Dermis lymphatic vessel endothelial cell (primary cell): Measurements from ENCODE around the gene CHTF18. TPM values are rescaled to one million over a fixed set of nuclear protein-coding genes. Genes with fewer than 3 reads are reported as not detected.

Experiments used
- total RNA-seq: library from RNA; depleted of rRNA; stranded (reverse); fragments of >200 nt; gene quantifications from 2 replicates; pipeline ENCODE4 v1.2.1, GENCODE V29; 2014

The CHTF18 gene
- 3.1 and 3.3 TPM in 2 replicates for total RNA-seq

DNA sequence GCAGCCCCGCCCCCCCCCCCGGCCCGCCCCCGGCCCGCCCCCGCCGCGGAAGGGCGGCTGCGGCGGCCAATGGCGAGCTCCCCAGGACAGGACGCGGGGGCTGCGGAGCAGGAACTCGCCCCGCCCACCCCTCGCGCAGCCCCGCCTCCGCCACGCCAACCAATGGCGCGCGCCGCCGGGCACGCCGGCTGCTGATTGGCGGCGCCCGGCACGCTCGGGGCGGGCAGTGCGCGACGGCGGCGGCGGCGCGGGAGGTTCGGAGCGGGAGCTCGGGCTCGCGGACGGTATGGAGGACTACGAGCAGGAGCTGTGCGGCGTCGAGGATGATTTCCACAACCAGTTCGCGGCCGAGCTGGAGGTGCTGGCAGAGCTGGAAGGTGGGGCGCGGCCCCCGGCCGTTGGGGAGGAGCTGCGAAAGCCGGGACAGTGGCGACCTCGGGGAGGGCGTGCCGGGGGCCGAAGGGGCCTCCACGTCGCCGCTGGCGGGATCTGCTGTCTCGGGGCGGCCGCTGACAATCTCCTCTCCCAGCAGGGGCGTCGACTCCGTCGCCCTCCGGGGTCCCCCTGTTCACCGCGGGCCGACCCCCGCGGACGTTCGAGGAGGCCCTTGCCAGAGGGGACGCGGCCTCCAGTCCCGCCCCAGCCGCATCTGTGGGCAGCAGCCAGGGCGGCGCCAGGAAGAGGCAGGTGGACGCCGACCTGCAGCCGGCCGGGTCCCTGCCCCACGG, at the start of gene CHTF18:
CHTF18 (plus strand) TSS at position 222 of the 728 bp plus-strand sequence; CDS start at position 287, 65 bp downstream.

GRCh38 chr16:740764-741505, 47.5 kb upstream of the CHTF18 start, which contains the start of gene CIAO3:
CIAO3 (minus strand) TSS chr16:740997; CDS start chr16:740985, 12 bp downstream.

GRCh38 chr16:760545-761343, 27.7 kb upstream of the CHTF18 start, which contains the start of gene MSLN:
MSLN (plus strand) TSS chr16:760734; CDS start chr16:762681, 1,947 bp downstream.

DNA sequence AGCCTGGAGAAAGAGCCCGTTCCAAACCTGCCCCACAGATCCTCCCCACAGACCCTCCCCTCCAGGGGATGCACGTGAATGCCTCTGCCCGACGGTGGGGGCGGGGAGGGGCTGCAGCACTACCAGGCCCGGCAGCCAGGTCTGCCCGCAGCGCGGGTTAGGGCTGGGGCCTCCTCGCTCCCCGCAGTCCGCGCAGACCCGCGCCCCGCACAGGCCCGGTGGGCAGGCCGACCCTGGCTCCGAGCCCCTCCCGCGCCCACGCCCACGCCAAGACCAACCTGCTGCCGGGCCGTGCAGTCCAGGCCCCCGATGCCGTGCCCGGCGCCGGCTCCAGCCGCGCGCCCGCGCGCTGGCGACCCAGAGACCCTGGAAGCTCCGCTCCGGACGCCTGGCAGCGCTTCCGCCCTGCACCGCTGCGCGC, 432 bp upstream of the CHTF18 start, which contains the start of gene RPUSD1:
RPUSD1 (minus strand) TSS at position 404 of the 421 bp plus-strand sequence. CDS start 644 bp downstream, outside the sequence.

GRCh38 chr16:799948-800833, 11.8 kb downstream of the CHTF18 start, which contains the start of gene GNG13:
GNG13 (minus strand) TSS chr16:800734; CDS start chr16:799077, 1,657 bp downstream.

Other genes with a start within 250 kb of the CHTF18 start
- gene PRR35, start 228.2 kb upstream of the CHTF18 start, total RNA-seq = not detected in 2 replicates
- gene NHLRC4, start 221.6 kb upstream of the CHTF18 start, total RNA-seq = 2.2 and 2.3 TPM in 2 replicates
- 15.1 and 15.9 TPM in 2 replicates for gene PIGQ, start 218.7 kb upstream of the CHTF18 start, total RNA-seq
- 9.2 and 10.9 TPM in 2 replicates for gene RAB40C, start 198.6 kb upstream of the CHTF18 start, total RNA-seq
- under 0.01 and 0.09 TPM in 2 replicates for gene WFIKKN1, start 157.6 kb upstream of the CHTF18 start, total RNA-seq
- 46.4 and 47.7 TPM in 2 replicates for gene METTL26, start 152.3 kb upstream of the CHTF18 start, total RNA-seq
- 6.9 and 9.4 TPM in 2 replicates for gene MCRIP2, start 146.8 kb upstream of the CHTF18 start, total RNA-seq
- 6.2 and 6.4 TPM in 2 replicates for gene WDR90, start 139.3 kb upstream of the CHTF18 start, total RNA-seq
- 23.5 and 23.8 TPM in 2 replicates for gene RHOT2, start 120.5 kb upstream of the CHTF18 start, total RNA-seq
- gene RHBDL1, start 112.9 kb upstream of the CHTF18 start, total RNA-seq = 0.17 TPM in 1 of 2 replicates, not detected in the other
- 71.7 and 89.8 TPM in 2 replicates for gene STUB1, start 108.2 kb upstream of the CHTF18 start, total RNA-seq
- 17.9 and 18.5 TPM in 2 replicates for gene JMJD8, start 104.3 kb upstream of the CHTF18 start, total RNA-seq
- gene WDR24, start 98.2 kb upstream of the CHTF18 start, total RNA-seq = 1.7 and 2.5 TPM in 2 replicates
- gene FBXL16, start 82.8 kb upstream of the CHTF18 start, total RNA-seq = under 0.01 and 0.09 TPM in 2 replicates
- 14.1 and 27.2 TPM in 2 replicates for gene METRN, start 73.5 kb upstream of the CHTF18 start, total RNA-seq
- gene ANTKMT, start 67.5 kb upstream of the CHTF18 start, total RNA-seq = 12.2 and 13.8 TPM in 2 replicates
- 0.22 and 0.34 TPM in 2 replicates for gene CCDC78, start 62.2 kb upstream of the CHTF18 start, total RNA-seq
- 4.6 and 4.7 TPM in 2 replicates for gene HAGHL, start 61.5 kb upstream of the CHTF18 start, total RNA-seq
- 23.0 and 30.9 TPM in 2 replicates for gene CIAO3, start 47.6 kb upstream of the CHTF18 start, total RNA-seq
- gene MSLN, start 27.9 kb upstream of the CHTF18 start, total RNA-seq = 0.17 TPM in 1 of 2 replicates, not detected in the other
- gene RPUSD1, start 239 bp upstream of the CHTF18 start, total RNA-seq = 19.3 and 19.5 TPM in 2 replicates
- gene GNG13, start 12.1 kb downstream of the CHTF18 start, total RNA-seq = not detected in 2 replicates
- 6.1 and 8.2 TPM in 2 replicates for gene LMF1, start 182.4 kb downstream of the CHTF18 start, total RNA-seq
- 0.33 and 0.34 TPM in 2 replicates for gene SOX8, start 193.2 kb downstream of the CHTF18 start, total RNA-seq